ENCODE results near the gene THOC2.

The THOC2 gene

GRCh38 chrX:123756320-123756719 lies 23.5 kb upstream of the THOC2 start:
- H3K36me3 ChIP-seq (ENCODE audit: control insufficient read depth, insufficient read depth, low read length): no peaks in the 10 kb centered on the region
- H3K4me1 ChIP-seq (ENCODE audit: control insufficient read depth, insufficient read depth, low read length, poor library complexity, severe bottlenecking): no peaks in the 10 kb centered on the region
- no peak overlapping the region for H3K4me3 ChIP-seq (ENCODE audit: extremely low read depth, insufficient read depth, low read length, poor library complexity, severe bottlenecking)
- no peaks in the 10 kb centered on the region for H3K9me3 ChIP-seq (ENCODE audit: control insufficient read depth, low read length)
- no peak overlapping the region for H3K27ac ChIP-seq (ENCODE audit: low read depth, low read length, severe bottlenecking)

- Histone ChIP-seq H3K4me3 (ENCODE audit: extremely low read depth, insufficient read depth, low read length, poor library complexity, severe bottlenecking) (no peak overlapping the region), H3K36me3 (ENCODE audit: control insufficient read depth, insufficient read depth, low read length) (no peaks in the 10 kb centered on the region), H3K9me3 (ENCODE audit: control insufficient read depth, low read length) (no peaks in the 10 kb centered on the region), H3K4me1 (ENCODE audit: control insufficient read depth, insufficient read depth, low read length, poor library complexity, severe bottlenecking) (no peaks in the 10 kb centered on the region), H3K27ac (ENCODE audit: low read depth, low read length, severe bottlenecking) (no peak overlapping the region)
- WGBS, 2 experiments (ENCODE audit: insufficient coverage in 2 of 2): 80 to 100% methylated on average over 1 of the region's 2 CpGs
Observed at GRCh38 chrX:123755107-123755506, 22.3 kb upstream of the THOC2 start.

DNA sequence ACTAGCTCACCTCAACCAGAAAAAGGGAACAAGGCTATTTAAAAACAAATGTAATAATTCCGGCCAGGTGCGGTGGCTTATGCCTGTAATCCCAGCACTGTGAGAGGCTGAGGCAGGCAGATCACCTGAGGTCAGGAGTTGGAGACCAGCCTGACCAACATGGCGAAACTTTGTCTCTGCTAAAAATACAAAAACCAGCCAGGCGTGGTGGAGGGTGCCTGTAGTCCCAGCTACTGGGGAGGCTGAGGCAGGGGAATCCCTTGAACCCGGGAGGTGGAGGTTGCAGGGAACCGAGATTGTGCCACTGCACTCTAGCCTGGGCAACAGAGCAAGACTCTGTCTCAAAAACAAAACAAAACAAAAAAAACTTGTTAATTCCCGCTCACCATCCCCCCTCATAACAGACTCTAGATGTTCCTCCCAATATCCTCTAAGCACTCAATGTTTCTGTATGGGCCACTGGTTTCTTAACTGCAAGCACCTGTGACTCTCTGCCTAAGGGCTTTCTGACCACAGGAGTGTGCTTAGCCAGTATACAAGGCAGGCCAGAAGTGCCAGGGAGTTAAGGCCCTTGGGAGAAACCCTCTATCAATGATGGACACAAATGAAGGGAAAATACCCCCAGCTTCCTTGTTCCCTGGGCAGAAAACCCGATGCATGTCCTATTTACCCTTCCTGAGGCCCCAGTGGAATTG lies 21.0 kb upstream of the THOC2 start:
- Histone ChIP-seq H3K27ac (ENCODE audit: low read depth, low read length, severe bottlenecking) (no peak overlapping the region), H3K36me3 (ENCODE audit: control insufficient read depth, insufficient read depth, low read length) (no peaks in the 10 kb centered on the region), H3K4me1 (ENCODE audit: control insufficient read depth, insufficient read depth, low read length, poor library complexity, severe bottlenecking) (no peaks in the 10 kb centered on the region), H3K9me3 (ENCODE audit: control insufficient read depth, low read length) (no peaks in the 10 kb centered on the region), H3K4me3 (ENCODE audit: extremely low read depth, insufficient read depth, low read length, poor library complexity, severe bottlenecking) (no peak overlapping the region)
- WGBS, 2 experiments (ENCODE audit: insufficient coverage in 2 of 2): 94 to 100% methylated on average over 2 to 3 of the region's 8 CpGs

DNA sequence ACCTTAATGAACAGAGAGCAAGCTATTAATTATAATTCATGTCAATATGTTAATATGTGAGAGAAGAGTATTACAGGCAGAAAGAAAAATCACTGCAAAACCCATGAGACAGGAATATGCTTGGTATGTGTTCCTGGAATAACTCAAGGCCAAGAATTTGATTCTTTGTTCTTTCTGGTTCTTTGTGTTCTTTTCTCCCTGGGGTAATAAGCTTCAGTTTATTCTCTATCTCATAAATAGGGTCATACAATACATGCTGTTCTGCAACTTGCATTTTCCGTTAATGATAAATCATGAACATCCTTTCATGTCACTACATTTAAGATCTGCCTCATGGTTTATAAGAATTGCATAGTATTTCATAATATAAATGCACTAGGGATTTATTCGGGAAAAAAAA lies 16.8 kb upstream of the THOC2 start:
- H3K27ac ChIP-seq (ENCODE audit: low read depth, low read length, severe bottlenecking): no peak overlapping the region
- H3K36me3 ChIP-seq (ENCODE audit: control insufficient read depth, insufficient read depth, low read length): no peaks in the 10 kb centered on the region
- WGBS, 2 experiments (ENCODE audit: insufficient coverage in 2 of 2): 100% methylated on average over 1 of the region's 2 CpGs; no CpG with 5 or more reads in 1 of the 2 experiments
- H3K9me3 ChIP-seq (ENCODE audit: control insufficient read depth, low read length): no peaks in the 10 kb centered on the region
- H3K4me1 ChIP-seq (ENCODE audit: control insufficient read depth, insufficient read depth, low read length, poor library complexity, severe bottlenecking): no peaks in the 10 kb centered on the region
- no peak overlapping the region for H3K4me3 ChIP-seq (ENCODE audit: extremely low read depth, insufficient read depth, low read length, poor library complexity, severe bottlenecking)

- no peak overlapping the region for H3K27ac ChIP-seq (ENCODE audit: low read depth, low read length, severe bottlenecking)
- H3K4me3 ChIP-seq (ENCODE audit: extremely low read depth, insufficient read depth, low read length, poor library complexity, severe bottlenecking): no peak overlapping the region
- no peaks in the 10 kb centered on the region for H3K4me1 ChIP-seq (ENCODE audit: control insufficient read depth, insufficient read depth, low read length, poor library complexity, severe bottlenecking)
- WGBS, 2 experiments (ENCODE audit: insufficient coverage in 2 of 2): no CpG with 5 or more reads among the region's 3 CpGs
- no peaks in the 10 kb centered on the region for H3K36me3 ChIP-seq (ENCODE audit: control insufficient read depth, insufficient read depth, low read length)
- no peaks in the 10 kb centered on the region for H3K9me3 ChIP-seq (ENCODE audit: control insufficient read depth, low read length)
Observed at GRCh38 chrX:123745511-123745910, 12.7 kb upstream of the THOC2 start.

GRCh38 chrX:123743312-123743711 lies 10.5 kb upstream of the THOC2 start:
- no peak overlapping the region for H3K4me3 ChIP-seq (ENCODE audit: extremely low read depth, insufficient read depth, low read length, poor library complexity, severe bottlenecking)
- no peak overlapping the region for H3K27ac ChIP-seq (ENCODE audit: low read depth, low read length, severe bottlenecking)
- H3K4me1 ChIP-seq (ENCODE audit: control insufficient read depth, insufficient read depth, low read length, poor library complexity, severe bottlenecking): no peaks in the 10 kb centered on the region
- H3K36me3 ChIP-seq (ENCODE audit: control insufficient read depth, insufficient read depth, low read length): no peaks in the 10 kb centered on the region
- no peaks in the 10 kb centered on the region for H3K9me3 ChIP-seq (ENCODE audit: control insufficient read depth, low read length)
- WGBS, 2 experiments (ENCODE audit: insufficient coverage in 2 of 2): no CpG with 5 or more reads among the region's 1 CpG

DNA sequence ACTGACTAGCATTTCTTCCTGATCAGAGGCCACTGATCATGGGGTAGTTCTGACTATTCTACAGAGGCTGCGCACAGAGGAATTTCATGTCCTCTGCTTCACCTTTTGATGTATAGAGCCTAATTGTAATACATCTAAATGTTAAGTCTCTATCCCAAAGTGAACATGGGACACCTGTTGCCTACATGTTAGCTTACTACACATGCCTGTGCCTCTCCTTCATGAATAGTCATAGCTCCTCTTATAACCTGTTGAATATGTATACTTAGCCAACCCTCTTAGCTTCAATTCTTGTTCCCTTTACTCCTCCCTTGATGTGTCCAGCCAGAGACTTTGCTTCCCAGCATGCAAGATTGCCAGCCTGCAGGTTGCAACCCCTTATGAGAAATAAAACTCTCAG lies 9.6 kb upstream of the THOC2 start:
- Histone ChIP-seq H3K4me1 (ENCODE audit: control insufficient read depth, insufficient read depth, low read length, poor library complexity, severe bottlenecking) (no peaks in the 10 kb centered on the region), H3K36me3 (ENCODE audit: control insufficient read depth, insufficient read depth, low read length) (no peaks in the 10 kb centered on the region), H3K9me3 (ENCODE audit: control insufficient read depth, low read length) (no peaks in the 10 kb centered on the region), H3K27ac (ENCODE audit: low read depth, low read length, severe bottlenecking) (no peak overlapping the region), H3K4me3 (ENCODE audit: extremely low read depth, insufficient read depth, low read length, poor library complexity, severe bottlenecking) (no peak overlapping the region)
- WGBS, 2 experiments (ENCODE audit: insufficient coverage in 2 of 2): 83% methylated on average over 1 of the region's 1 CpG; no CpG with 5 or more reads in 1 of the 2 experiments

GRCh38 chrX:123740536-123740935 lies 7.7 kb upstream of the THOC2 start:
- Histone ChIP-seq H3K36me3 (ENCODE audit: control insufficient read depth, insufficient read depth, low read length) (no peaks in the 10 kb centered on the region), H3K4me3 (ENCODE audit: extremely low read depth, insufficient read depth, low read length, poor library complexity, severe bottlenecking) (no peak overlapping the region), H3K9me3 (ENCODE audit: control insufficient read depth, low read length) (no peaks in the 10 kb centered on the region), H3K4me1 (ENCODE audit: control insufficient read depth, insufficient read depth, low read length, poor library complexity, severe bottlenecking) (peaks cover 3% of the 10 kb centered on the region), H3K27ac (ENCODE audit: low read depth, low read length, severe bottlenecking) (no peak overlapping the region)
- WGBS, 2 experiments (ENCODE audit: insufficient coverage in 2 of 2): 100% methylated on average over 1 of the region's 3 CpGs; no CpG with 5 or more reads in 1 of the 2 experiments

DNA sequence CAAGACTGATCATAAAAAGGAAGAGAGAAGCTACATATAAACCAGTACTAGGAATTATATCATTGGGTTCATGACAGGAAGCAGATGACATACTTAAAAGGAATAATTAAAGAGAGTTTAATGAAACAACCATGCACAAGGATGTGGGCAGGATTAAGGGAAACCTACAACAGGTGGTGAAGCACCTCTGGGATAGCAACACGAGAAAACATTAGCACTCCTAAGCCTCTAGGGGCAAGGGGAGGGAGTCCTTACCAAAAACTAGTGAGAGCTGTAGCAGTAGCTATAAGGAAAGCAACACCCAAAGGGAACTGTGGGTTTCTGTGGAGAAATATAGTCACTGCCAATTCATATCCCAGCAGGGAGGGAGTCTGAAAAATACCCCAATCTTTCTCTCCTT lies 7.2 kb upstream of the THOC2 start:
- H3K4me3 ChIP-seq (ENCODE audit: extremely low read depth, insufficient read depth, low read length, poor library complexity, severe bottlenecking): no peak overlapping the region
- 40% methylated on average over 1 of the region's 1 CpG; no CpG with 5 or more reads in 1 of the 2 experiments for WGBS, 2 experiments (ENCODE audit: insufficient coverage in 2 of 2)
- no peaks in the 10 kb centered on the region for H3K9me3 ChIP-seq (ENCODE audit: control insufficient read depth, low read length)
- peaks cover 3% of the 10 kb centered on the region for H3K4me1 ChIP-seq (ENCODE audit: control insufficient read depth, insufficient read depth, low read length, poor library complexity, severe bottlenecking)
- no peak overlapping the region for H3K27ac ChIP-seq (ENCODE audit: low read depth, low read length, severe bottlenecking)
- H3K36me3 ChIP-seq (ENCODE audit: control insufficient read depth, insufficient read depth, low read length): no peaks in the 10 kb centered on the region

DNA sequence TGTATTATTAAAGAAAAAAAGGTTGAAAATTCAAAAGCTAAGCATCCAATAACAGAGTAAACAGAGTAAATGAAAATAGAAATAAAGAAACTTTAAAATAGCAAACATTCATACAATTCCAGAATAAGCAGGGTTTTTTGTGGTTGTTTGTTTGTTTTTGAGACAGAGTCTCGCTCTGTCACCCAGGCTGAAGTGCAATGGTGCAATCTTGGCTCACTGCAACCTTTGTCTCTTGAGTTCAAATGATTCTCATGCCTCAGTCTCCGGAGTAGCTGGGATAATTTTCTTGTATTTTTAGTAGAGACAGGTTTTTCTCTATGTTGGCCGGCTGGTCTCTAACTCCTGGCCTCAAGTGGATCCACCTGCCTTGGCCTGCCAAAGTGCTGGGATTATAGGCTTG lies 6.6 kb upstream of the THOC2 start:
- H3K27ac ChIP-seq (ENCODE audit: low read depth, low read length, severe bottlenecking): no peak overlapping the region
- no peak overlapping the region for H3K4me3 ChIP-seq (ENCODE audit: extremely low read depth, insufficient read depth, low read length, poor library complexity, severe bottlenecking)
- no peaks in the 10 kb centered on the region for H3K36me3 ChIP-seq (ENCODE audit: control insufficient read depth, insufficient read depth, low read length)
- WGBS, 2 experiments (ENCODE audit: insufficient coverage in 2 of 2): 70 to 100% methylated on average over 1 to 2 of the region's 3 CpGs
- H3K9me3 ChIP-seq (ENCODE audit: control insufficient read depth, low read length): no peaks in the 10 kb centered on the region
- peaks cover 3% of the 10 kb centered on the region for H3K4me1 ChIP-seq (ENCODE audit: control insufficient read depth, insufficient read depth, low read length, poor library complexity, severe bottlenecking)

DNA sequence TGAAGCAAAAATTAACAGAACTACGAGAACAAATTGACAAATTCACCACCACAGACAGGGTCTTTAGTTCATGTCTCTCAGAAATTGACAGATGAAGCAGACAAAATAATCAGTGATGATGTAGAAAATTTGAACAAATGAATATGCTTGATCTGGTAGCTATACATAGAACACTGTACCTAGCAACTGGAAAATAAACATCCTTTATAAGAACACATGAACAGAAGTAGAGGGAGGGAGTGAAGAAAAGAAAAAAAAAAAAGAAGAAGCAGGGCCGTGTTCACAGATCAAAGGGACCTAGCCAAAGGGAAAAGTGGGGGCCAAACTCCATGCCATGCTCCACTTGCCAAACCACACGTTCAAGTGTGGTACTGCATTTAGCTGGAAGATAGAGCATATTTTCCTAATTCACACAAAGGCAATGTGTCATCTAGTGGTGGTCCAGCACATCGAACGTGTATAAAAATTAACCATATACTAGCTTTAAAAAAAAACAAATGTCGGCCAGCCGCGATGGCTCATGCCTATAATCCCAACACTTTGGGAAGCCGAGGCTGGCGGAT lies 5.6 kb upstream of the THOC2 start:
- no CpG with 5 or more reads among the region's 10 CpGs for WGBS, 2 experiments (ENCODE audit: insufficient coverage in 2 of 2)

More for the DNA sequence above, 5.6 kb upstream of the THOC2 start:
- H3K36me3 ChIP-seq (ENCODE audit: control insufficient read depth, insufficient read depth, low read length): no peaks in the 10 kb centered on the region
- no peak overlapping the region for H3K4me3 ChIP-seq (ENCODE audit: extremely low read depth, insufficient read depth, low read length, poor library complexity, severe bottlenecking)
- H3K27ac ChIP-seq (ENCODE audit: low read depth, low read length, severe bottlenecking): no peak overlapping the region
- no peaks in the 10 kb centered on the region for H3K9me3 ChIP-seq (ENCODE audit: control insufficient read depth, low read length)
- H3K4me1 ChIP-seq (ENCODE audit: control insufficient read depth, insufficient read depth, low read length, poor library complexity, severe bottlenecking): peaks cover 3% of the 10 kb centered on the region
